Islet of Langerhans (tissue), 1 donor: ENCODE data around the gene HNRNPK.
"Not testable (repeated sequence)": the region's sequence is repeated elsewhere in the genome, so short reads cannot be mapped to it uniquely, and the experiment has no call there.

ENCODE experiments used
- FAIRE-seq: peaks from one replicate; lab custom pipeline; 2011; peaks lifted over from hg19 to GRCh38; lab: Jason Lieb, UNC

The HNRNPK gene

GRCh38 chr9:83976372-83976771 is 3.6 kb downstream of the HNRNPK start:
- FAIRE-seq = no peak

- FAIRE-seq = no peak
These were observed 4.7 kb downstream of the HNRNPK start for GRCh38 chr9:83975300-83975699.

GRCh38 chr9:83972286-83972685 is 7.7 kb downstream of the HNRNPK start:
- no peak for FAIRE-seq

GRCh38 chr9:83971485-83971884 is 8.5 kb downstream of the HNRNPK start:
- FAIRE-seq = no peak

- FAIRE-seq = no peak
These were observed 10.4 kb downstream of the HNRNPK start for GRCh38 chr9:83969602-83970001.

GRCh38 chr9:83967073-83967472 is 12.9 kb downstream of the HNRNPK start:
- no peak for FAIRE-seq

GRCh38 chr9:83966209-83966582 is 13.8 kb downstream of the HNRNPK start:
- FAIRE-seq = no peak

- no peak for FAIRE-seq
These were observed 14.4 kb downstream of the HNRNPK start for GRCh38 chr9:83965350-83966208.

GRCh38 chr9:83964973-83965349 is 15.1 kb downstream of the HNRNPK start:
- FAIRE-seq = no peak

GRCh38 chr9:83962165-83962564 is 17.9 kb downstream of the HNRNPK start:
- no peak for FAIRE-seq

GRCh38 chr9:83960991-83961390 is 19.0 kb downstream of the HNRNPK start:
- FAIRE-seq = no peak

- FAIRE-seq = no peak
These were observed 21.0 kb downstream of the HNRNPK start for GRCh38 chr9:83959061-83959460.

GRCh38 chr9:83957248-83957513 is 22.8 kb downstream of the HNRNPK start:
- FAIRE-seq = no peak

- FAIRE-seq = no peak
These were observed 23.4 kb downstream of the HNRNPK start for GRCh38 chr9:83956436-83957247.

- FAIRE-seq = no peak
These were observed 24.0 kb downstream of the HNRNPK start for GRCh38 chr9:83956086-83956435.

GRCh38 chr9:83948096-83948495 is 31.9 kb downstream of the HNRNPK start:
- FAIRE-seq = not testable (repeated sequence)

- no peak for FAIRE-seq
These were observed 39.3 kb downstream of the HNRNPK start for GRCh38 chr9:83940590-83941303.

GRCh38 chr9:83937861-83938455 is 42.1 kb downstream of the HNRNPK start:
- FAIRE-seq = peak; percentile 86

- no peak for FAIRE-seq
These were observed 43.5 kb downstream of the HNRNPK start for GRCh38 chr9:83936523-83936922.

- FAIRE-seq = no peak
These were observed 44.6 kb downstream of the HNRNPK start for GRCh38 chr9:83935276-83935935.

GRCh38 chr9:83934569-83935275 is 45.3 kb downstream of the HNRNPK start:
- no peak for FAIRE-seq

- no peak for FAIRE-seq
These were observed 46.2 kb downstream of the HNRNPK start for GRCh38 chr9:83933790-83934189.
